IPS DF 19.7 (cell line): ENCODE data around the gene ADAM19.

Experiments used
- DNase-seq: peaks from one replicate; pipeline ENCODE4 v3.0.0-alpha.2; 2013; ENCODE audit warnings: low read depth, low spot score

The ADAM19 gene

DNA sequence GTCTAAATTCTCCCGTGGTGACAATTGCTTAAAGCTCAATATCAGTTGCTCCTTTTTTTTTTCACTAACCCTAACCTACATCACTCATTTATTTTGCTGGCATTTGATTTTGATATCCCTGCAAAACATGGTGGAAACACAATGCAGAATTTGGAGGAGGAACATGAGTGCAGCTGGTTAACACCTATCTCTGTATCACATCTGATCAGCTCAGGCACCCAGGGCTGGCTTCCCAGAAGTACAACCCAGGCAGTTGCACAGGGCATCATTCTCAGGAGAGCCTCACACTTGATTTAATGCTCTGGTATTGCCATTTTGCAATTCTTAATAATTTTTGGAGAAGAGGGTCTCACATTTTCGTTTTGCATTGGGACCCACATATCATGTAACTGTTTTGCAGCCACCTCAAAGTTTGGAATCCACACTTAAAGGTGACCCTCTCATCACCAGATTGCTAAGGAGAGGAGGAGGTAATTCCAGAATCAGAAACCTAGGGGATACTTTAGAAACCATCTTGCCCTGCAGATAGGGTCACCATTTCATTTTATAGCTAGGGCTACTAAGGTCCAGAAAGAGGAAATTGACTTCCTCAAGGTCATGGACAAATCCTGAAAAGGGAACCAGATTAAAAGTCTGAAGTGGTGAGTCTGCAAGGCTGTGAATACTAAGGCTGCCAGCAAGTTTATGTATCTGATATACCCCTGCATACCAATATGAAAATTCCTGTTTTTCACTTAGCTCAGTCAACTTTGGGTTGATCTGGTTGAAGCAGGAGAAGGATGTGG is 19.3 kb upstream of the ADAM19 start:
- no peak for DNase-seq

DNA sequence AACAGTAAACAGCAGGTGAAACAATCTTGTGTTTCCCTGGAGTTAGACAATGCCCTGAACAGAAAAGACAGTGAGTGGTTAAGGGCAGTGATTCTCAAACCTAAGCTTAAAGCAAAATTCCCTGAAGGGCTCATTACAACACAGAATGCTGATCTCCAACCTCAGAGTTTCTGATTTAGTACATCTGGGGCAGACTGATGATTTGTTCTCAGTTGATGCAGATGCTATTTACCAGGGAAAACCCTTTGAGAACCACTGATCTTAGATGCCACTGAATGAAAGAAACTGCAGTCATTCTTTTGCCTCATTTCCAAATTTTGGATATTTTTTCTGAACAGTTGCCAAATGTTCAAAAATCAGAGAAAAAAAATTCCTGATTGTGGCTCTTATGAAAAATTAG is 18.7 kb upstream of the ADAM19 start:
- no peak for DNase-seq

- no peak for DNase-seq
These were observed 17.6 kb upstream of the ADAM19 start for GRCh38 chr5:157593052-157593757.

DNA sequence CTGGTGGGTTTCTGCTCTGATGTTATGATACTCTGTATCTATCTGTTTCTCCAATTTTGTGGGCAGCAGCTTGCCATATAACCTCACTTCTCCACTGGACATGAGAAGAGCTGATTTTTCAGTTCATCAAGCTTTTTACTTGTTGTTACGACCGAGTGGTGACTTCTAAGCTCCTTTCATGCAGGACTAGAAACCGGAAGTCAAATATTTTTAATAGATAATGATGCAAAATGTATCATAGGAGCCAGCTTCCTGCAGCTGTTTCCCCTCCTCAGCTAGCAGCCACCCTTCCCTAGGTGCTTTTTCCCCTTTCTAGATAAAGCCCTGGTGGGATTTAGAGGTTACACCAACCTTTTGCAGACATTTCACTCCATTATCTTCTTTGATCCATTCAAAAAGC is 17.0 kb upstream of the ADAM19 start:
- DNase-seq, result no peak

DNA sequence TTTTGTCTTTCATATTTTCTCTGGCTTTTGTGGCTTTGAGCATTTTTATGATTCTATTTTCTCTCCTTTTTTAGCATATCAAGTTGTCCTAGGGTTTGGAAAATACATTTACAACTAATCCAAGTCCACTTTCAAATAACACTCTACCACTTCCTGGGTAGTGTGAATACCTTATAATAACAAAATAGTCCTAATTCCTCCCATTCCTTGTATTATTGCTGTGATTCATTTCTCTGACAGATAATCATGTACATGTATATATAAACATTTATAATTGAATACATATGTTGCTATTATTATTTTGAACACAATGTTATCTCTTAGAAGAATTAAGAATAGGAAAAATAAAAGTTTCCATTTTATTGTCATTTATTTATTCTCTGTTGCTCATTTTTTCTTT is 14.9 kb upstream of the ADAM19 start:
- DNase-seq, result no peak

- DNase-seq, result no peak
These were observed 9.1 kb upstream of the ADAM19 start for GRCh38 chr5:157584628-157585027.

- DNase-seq, result no peak
These were observed 7.4 kb upstream of the ADAM19 start for GRCh38 chr5:157582731-157583620.

DNA sequence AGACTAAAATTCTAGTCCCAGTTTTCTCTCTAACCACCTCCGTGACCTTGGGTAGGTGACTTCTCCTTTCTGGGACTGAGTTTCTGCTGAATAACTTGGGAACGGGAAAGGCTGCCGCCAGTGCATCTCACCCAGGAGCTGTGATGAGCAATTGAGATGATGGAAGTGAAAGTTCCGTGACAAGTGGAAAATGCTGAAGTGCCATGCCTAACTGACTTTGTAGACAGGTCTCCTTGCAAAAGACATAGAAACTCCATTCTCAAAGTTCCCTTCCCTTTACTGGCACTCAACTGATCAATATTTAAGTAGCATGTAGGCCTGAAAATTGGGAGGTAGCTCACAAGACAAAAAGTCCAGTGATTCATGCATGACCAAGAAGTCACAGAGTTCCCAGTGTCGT is 6.3 kb upstream of the ADAM19 start:
- no peak for DNase-seq

DNA sequence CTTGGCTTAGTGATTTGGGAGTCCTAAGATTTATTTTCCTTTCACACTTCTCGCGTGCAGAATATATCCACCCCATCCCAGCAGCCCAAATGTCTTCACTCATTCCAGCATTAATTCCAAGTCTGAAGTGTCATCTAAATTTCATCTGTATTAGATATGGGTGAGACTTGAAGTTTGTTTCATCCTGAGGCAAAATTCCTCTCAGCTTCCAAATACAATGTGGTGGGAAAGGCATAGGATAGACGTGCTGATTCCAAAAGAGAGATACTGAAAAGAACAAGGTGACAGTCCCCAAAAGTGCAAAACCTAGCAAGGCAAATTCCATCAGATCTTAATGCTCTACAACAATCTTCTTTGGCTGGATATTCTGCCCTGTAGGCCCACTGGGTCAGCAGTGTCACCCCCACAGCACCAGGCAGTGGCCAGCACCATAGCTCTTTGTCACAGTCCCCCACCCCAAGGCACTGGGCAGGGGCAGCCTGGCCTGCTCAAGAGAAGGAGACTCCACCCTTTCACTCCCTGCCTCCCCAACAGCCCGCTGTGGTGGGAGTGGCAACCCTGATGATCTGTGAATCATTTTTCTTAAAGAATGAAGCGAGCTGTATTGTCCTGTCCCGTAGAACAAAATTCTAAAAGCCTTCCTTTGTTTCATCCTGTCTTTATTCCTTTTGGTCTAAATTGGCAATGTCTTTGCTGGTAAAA is 2.7 kb upstream of the ADAM19 start:
- DNase-seq, result no peak

DNA sequence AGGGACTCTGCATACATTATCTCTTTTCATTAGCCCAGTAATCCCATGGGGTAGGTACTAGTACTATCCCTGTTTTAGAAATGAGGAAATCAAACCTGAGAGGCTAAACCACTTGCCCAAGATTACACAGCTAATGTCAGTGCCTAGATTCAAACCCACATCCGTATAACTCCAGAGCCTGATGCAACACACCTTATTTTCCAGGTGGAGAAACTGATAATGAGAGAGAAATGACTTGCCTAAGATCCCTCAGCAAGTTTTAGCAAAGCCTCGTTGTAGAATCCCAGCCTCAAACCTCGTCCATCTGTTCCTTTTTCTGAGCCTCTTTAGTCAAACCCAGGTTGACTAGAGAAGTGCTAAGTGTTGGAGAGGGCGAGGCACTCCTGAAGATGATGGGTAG is 1.1 kb upstream of the ADAM19 start:
- DNase-seq, result no peak

- no peak for DNase-seq
These were observed 857 bp downstream of the ADAM19 start for GRCh38 chr5:157574456-157575380.

- DNase-seq, result no peak
These were observed 4.2 kb downstream of the ADAM19 start for GRCh38 chr5:157571357-157571827.

- DNase-seq, result no peak
These were observed 4.9 kb downstream of the ADAM19 start for GRCh38 chr5:157570531-157571200.

- DNase-seq, result no peak
These were observed 6.9 kb downstream of the ADAM19 start for GRCh38 chr5:157568720-157569119.

GRCh38 chr5:157568222-157568621 is 7.4 kb downstream of the ADAM19 start:
- no peak for DNase-seq

GRCh38 chr5:157566902-157567489 is 8.6 kb downstream of the ADAM19 start:
- DNase-seq, result no peak

- no peak for DNase-seq
These were observed 11.5 kb downstream of the ADAM19 start for GRCh38 chr5:157563929-157564716.

GRCh38 chr5:157563373-157563928 is 12.1 kb downstream of the ADAM19 start:
- DNase-seq, result no peak
